Measurements from ENCODE around the gene ADGRL4. TPM values are rescaled to one million over a fixed set of nuclear protein-coding genes. Genes with fewer than 3 reads are reported as not detected.

ADGRL4 gene
- polyA plus RNA-seq, 1 experiment = 16.6 TPM

DNA sequence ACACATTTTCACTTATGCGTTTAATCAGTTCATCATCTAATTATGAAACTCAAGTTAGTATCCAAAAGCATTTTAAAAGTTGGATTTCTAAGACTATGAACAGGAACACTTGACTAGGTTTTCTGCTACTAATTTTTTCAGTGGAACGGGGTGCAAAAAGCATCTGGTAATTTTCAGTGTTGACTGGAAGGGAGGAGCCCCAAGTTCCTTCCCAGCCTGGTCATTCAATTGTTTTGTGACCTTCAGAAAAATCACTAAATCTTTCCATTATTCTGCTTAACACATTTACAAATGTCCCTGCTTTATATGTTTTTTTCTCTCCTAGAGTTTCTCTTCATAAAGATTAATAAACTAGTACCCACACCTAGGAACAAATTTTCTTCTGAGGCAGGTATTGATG, 6.0 kb upstream of the ADGRL4 start:
- DNase-seq (ENCODE audit: low read depth, low spot score) = no peak
- Histone ChIP-seq H3K4me3 (ENCODE audit: low read depth, low read length) (no peak overlapping the region), H3K27ac (ENCODE audit: low read depth, low read length) (no peak overlapping the region), H3K9me3 (ENCODE audit: control insufficient read depth, insufficient read depth, low read length) (no peaks in the 10 kb centered on the region), H3K27me3 (ENCODE audit: control insufficient read depth, insufficient read depth, low read length) (no peaks in the 10 kb centered on the region)
- POLR2A ChIA-PET = no interaction called here
- CTCF ChIA-PET = no interaction called here
- TF ChIP-seq, protein P1, sequence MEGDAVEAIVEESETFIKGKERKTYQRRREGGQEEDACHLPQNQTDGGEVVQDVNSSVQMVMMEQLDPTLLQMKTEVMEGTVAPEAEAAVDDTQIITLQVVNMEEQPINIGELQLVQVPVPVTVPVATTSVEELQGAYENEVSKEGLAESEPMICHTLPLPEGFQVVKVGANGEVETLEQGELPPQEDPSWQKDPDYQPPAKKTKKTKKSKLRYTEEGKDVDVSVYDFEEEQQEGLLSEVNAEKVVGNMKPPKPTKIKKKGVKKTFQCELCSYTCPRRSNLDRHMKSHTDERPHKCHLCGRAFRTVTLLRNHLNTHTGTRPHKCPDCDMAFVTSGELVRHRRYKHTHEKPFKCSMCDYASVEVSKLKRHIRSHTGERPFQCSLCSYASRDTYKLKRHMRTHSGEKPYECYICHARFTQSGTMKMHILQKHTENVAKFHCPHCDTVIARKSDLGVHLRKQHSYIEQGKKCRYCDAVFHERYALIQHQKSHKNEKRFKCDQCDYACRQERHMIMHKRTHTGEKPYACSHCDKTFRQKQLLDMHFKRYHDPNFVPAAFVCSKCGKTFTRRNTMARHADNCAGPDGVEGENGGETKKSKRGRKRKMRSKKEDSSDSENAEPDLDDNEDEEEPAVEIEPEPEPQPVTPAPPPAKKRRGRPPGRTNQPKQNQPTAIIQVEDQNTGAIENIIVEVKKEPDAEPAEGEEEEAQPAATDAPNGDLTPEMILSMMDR (IDR thresholded peaks at IDR 0.05; ENCODE audit: low read depth, low read length) = no peak

DNA sequence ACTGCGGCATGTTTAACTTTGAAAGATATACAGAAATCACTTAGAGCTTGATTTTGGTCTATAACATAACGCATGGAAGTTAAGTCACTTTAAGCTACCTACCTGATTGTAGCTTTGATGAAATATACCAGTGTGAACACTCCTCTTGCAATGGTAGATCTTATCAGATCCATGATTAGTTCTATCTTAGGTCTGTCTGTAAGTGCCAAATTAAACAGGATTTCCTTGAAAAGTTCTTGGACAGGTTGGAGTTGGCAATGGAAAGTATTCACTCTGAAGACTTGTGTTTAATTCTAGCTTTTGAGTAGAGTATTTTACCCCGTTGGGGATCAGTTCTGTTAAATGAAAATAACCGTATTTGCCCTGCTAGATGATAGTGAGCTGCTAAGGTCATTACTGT, 4.1 kb upstream of the ADGRL4 start:
- POLR2A ChIA-PET = no interaction called here

DNA sequence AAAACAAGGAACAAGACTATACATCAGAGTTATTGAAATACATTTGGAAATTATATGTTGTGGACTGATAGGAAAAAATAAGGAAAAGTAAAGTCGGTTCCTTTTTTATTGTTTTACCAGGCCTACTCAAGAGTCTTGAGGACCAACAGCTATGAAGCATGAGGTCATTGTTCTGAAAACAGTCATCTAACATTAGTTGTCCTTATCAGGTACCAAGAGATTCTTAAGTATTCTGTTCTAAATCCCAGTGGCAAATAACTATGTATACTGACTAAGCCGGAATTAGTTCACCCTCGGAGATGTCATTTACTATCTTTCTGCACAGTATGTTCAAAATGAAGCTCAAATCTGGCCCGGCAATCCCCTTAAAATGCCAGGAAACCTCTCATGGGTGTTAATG, 585 bp downstream of the ADGRL4 start:
- TF ChIP-seq, protein P1 (IDR thresholded peaks at IDR 0.05; ENCODE audit: low read depth, low read length) = no peak
- Histone ChIP-seq H3K27me3 (ENCODE audit: control insufficient read depth, insufficient read depth, low read length) (no peaks in the 10 kb centered on the region), H3K27ac (ENCODE audit: low read depth, low read length) (no peak overlapping the region), H3K4me3 (ENCODE audit: low read depth, low read length) (peak overlapping the region; percentile 67), H3K9me3 (ENCODE audit: control insufficient read depth, insufficient read depth, low read length) (no peaks in the 10 kb centered on the region)
- ChIA-PET CTCF (no interaction called here), POLR2A (no interaction called here)
- no peak for DNase-seq (ENCODE audit: low read depth, low spot score)

More for the DNA sequence above, 4.1 kb upstream of the ADGRL4 start:
- Histone ChIP-seq H3K27ac (ENCODE audit: low read depth, low read length) (no peak overlapping the region), H3K9me3 (ENCODE audit: control insufficient read depth, insufficient read depth, low read length) (no peaks in the 10 kb centered on the region), H3K4me3 (ENCODE audit: low read depth, low read length) (no peak overlapping the region), H3K27me3 (ENCODE audit: control insufficient read depth, insufficient read depth, low read length) (no peaks in the 10 kb centered on the region)
- CTCF ChIA-PET = no interaction called here
- TF ChIP-seq, protein P1 (IDR thresholded peaks at IDR 0.05; ENCODE audit: low read depth, low read length) = no peak
- DNase-seq (ENCODE audit: low read depth, low spot score) = no peak

- no peaks in the 10 kb centered on the region for H3K27me3 ChIP-seq (ENCODE audit: control insufficient read depth, insufficient read depth, low read length)
- no peak overlapping the region for H3K4me3 ChIP-seq (ENCODE audit: low read depth, low read length)
- DNase-seq (ENCODE audit: low read depth, low spot score) = no peak
- no peaks in the 10 kb centered on the region for H3K9me3 ChIP-seq (ENCODE audit: control insufficient read depth, insufficient read depth, low read length)
- ChIA-PET CTCF (interaction anchor here (0.7 kb wide), 1 partner anchor 166 kb away, joined by 3 read pairs; no protein-coding TSS in a partner anchor), POLR2A (no interaction called here)
- TF ChIP-seq, protein P1 (IDR thresholded peaks at IDR 0.05; ENCODE audit: low read depth, low read length) = no peak
- H3K27ac ChIP-seq (ENCODE audit: low read depth, low read length) = no peak overlapping the region
Measured at GRCh38 chr1:79004916-79005315, 1.6 kb downstream of the ADGRL4 start.

DNA sequence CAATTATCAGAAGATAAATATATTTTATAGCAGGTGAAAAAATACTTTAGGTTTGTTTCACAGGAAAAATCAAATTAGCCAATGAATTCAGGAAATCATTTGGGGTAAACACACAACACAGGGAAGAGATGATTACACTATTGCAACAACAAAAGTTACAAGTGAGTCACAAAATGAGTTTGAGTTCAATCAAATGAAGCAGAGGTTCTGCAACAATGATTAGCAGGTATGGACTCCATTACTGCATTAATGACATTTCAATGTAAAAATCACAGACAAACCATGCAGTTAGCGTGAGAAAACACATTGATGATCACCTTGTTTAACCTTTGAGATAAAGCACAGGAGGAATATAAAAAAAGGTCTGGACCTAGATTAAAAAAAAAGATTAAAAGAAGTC, 9.7 kb downstream of the ADGRL4 start:
- no peak overlapping the region for H3K4me3 ChIP-seq (ENCODE audit: low read depth, low read length)
- H3K27me3 ChIP-seq (ENCODE audit: control insufficient read depth, insufficient read depth, low read length) = no peaks in the 10 kb centered on the region
- TF ChIP-seq, protein P1 (IDR thresholded peaks at IDR 0.05; ENCODE audit: low read depth, low read length) = no peak
- ChIA-PET CTCF (no interaction called here), POLR2A (no interaction called here)
- no peak for DNase-seq (ENCODE audit: low read depth, low spot score)
- no peak overlapping the region for H3K27ac ChIP-seq (ENCODE audit: low read depth, low read length)
- H3K9me3 ChIP-seq (ENCODE audit: control insufficient read depth, insufficient read depth, low read length) = no peaks in the 10 kb centered on the region

Measured in AG04450 (cell line).